SK-N-SH (cell line): ENCODE data around the gene PCSK5.

Experiments used
- ELF1 ChIP-seq: IDR thresholded peaks from 2 replicates; pipeline ENCODE4 v1.4.0; 2012
- EZH2phosphoT487 ChIP-seq: fragments of 200-600 bp; sonication (generic); IDR thresholded peaks from 2 replicates; pipeline ENCODE4 v1.6.1; 2017; ENCODE audit warnings: low read depth, mixed run types, mild to moderate bottlenecking, antibody characterized with exemption, moderate library complexity, borderline replicate concordance
- FOXJ3 ChIP-seq: sonication (generic); formaldehyde crosslinking; IDR thresholded peaks from 2 replicates; pipeline ENCODE4 v1.5.1; 2020; ENCODE audit warnings: mild to moderate bottlenecking, missing genetic modification reagents
- JUND ChIP-seq: IDR thresholded peaks from 2 replicates; pipeline ENCODE4 v1.4.0; 2012
- MXI1 ChIP-seq: IDR thresholded peaks from 2 replicates; pipeline ENCODE4 v1.6.1; 2012; ENCODE audit warnings: mild to moderate bottlenecking, low read depth, low read length, improper control_type of control experiment
- POLR2AphosphoS5 ChIP-seq: IDR thresholded peaks from 2 replicates; pipeline ENCODE4 v1.6.1; 2012; ENCODE audit warnings: low read depth, low read length
- RAD21 ChIP-seq: IDR thresholded peaks from 2 replicates; pipeline ENCODE4 v1.6.1; 2012; ENCODE audit warnings: mild to moderate bottlenecking, low read length
- RFX5 ChIP-seq: IDR thresholded peaks from 2 replicates; pipeline ENCODE4 v1.6.1; 2012; ENCODE audit warnings: mild to moderate bottlenecking, improper control_type of control experiment, low read length
- SIN3A ChIP-seq: IDR thresholded peaks from 2 replicates; pipeline ENCODE4 v1.6.1; 2012; ENCODE audit warnings: low read depth, mild to moderate bottlenecking, low read length, moderate library complexity, borderline replicate concordance
- TF ChIP-seq, protein P1 (sequence below): IDR thresholded peaks from 2 replicates; pipeline ENCODE4 v1.4.0; 2012; ENCODE audit warnings: low read depth, borderline replicate concordance
- TF ChIP-seq, protein P2 (sequence below): fragments of 200-600 bp; sonication (generic); IDR thresholded peaks from 2 replicates; pipeline ENCODE4 v1.6.1; 2017; ENCODE audit warnings: antibody characterized with exemption, mild to moderate bottlenecking, moderate library complexity
- TF ChIP-seq, protein P3 (sequence below): IDR thresholded peaks from 2 replicates; pipeline ENCODE4 v1.6.1; 2012; ENCODE audit warnings: mild to moderate bottlenecking, low read depth, low read length, moderate library complexity
- TF ChIP-seq, protein P4 (sequence below): IDR thresholded peaks from 2 replicates; pipeline ENCODE4 v1.4.0; 2012; ENCODE audit warnings: low read depth

DNA sequence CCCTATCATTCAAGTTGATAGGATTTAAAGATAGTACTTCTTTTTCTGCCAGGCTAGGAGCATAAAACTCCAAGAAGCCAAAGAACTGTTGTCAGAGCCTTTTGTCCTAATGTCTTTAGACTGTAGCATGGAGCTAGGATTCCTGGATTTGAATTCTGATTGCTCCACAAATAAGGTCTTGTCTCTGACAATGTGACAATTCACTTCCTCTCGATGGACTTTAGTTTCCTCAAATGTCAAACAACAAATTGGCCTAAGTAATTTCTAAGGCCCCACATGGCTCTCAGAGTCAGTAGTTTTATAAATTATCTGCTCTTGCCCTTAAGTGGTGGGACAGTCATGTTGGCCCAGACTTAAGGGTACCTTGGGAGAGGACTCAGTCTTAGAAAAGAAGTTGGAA is 467.1 kb downstream of the PCSK5 start:
- no peak for TF ChIP-seq RAD21
- TF ChIP-seq, protein P1, sequence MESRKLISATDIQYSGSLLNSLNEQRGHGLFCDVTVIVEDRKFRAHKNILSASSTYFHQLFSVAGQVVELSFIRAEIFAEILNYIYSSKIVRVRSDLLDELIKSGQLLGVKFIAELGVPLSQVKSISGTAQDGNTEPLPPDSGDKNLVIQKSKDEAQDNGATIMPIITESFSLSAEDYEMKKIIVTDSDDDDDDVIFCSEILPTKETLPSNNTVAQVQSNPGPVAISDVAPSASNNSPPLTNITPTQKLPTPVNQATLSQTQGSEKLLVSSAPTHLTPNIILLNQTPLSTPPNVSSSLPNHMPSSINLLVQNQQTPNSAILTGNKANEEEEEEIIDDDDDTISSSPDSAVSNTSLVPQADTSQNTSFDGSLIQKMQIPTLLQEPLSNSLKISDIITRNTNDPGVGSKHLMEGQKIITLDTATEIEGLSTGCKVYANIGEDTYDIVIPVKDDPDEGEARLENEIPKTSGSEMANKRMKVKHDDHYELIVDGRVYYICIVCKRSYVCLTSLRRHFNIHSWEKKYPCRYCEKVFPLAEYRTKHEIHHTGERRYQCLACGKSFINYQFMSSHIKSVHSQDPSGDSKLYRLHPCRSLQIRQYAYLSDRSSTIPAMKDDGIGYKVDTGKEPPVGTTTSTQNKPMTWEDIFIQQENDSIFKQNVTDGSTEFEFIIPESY, result no peak
- TF ChIP-seq, protein P2, sequence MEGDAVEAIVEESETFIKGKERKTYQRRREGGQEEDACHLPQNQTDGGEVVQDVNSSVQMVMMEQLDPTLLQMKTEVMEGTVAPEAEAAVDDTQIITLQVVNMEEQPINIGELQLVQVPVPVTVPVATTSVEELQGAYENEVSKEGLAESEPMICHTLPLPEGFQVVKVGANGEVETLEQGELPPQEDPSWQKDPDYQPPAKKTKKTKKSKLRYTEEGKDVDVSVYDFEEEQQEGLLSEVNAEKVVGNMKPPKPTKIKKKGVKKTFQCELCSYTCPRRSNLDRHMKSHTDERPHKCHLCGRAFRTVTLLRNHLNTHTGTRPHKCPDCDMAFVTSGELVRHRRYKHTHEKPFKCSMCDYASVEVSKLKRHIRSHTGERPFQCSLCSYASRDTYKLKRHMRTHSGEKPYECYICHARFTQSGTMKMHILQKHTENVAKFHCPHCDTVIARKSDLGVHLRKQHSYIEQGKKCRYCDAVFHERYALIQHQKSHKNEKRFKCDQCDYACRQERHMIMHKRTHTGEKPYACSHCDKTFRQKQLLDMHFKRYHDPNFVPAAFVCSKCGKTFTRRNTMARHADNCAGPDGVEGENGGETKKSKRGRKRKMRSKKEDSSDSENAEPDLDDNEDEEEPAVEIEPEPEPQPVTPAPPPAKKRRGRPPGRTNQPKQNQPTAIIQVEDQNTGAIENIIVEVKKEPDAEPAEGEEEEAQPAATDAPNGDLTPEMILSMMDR, result no peak
- TF ChIP-seq SIN3A, result no peak
- no peak for TF ChIP-seq MXI1
- no peak for TF ChIP-seq FOXJ3 (CRISPR knock-in tag)
- no peak for TF ChIP-seq EZH2phosphoT487
- no peak for TF ChIP-seq RFX5
- no peak for TF ChIP-seq POLR2AphosphoS5
- TF ChIP-seq, protein P3, sequence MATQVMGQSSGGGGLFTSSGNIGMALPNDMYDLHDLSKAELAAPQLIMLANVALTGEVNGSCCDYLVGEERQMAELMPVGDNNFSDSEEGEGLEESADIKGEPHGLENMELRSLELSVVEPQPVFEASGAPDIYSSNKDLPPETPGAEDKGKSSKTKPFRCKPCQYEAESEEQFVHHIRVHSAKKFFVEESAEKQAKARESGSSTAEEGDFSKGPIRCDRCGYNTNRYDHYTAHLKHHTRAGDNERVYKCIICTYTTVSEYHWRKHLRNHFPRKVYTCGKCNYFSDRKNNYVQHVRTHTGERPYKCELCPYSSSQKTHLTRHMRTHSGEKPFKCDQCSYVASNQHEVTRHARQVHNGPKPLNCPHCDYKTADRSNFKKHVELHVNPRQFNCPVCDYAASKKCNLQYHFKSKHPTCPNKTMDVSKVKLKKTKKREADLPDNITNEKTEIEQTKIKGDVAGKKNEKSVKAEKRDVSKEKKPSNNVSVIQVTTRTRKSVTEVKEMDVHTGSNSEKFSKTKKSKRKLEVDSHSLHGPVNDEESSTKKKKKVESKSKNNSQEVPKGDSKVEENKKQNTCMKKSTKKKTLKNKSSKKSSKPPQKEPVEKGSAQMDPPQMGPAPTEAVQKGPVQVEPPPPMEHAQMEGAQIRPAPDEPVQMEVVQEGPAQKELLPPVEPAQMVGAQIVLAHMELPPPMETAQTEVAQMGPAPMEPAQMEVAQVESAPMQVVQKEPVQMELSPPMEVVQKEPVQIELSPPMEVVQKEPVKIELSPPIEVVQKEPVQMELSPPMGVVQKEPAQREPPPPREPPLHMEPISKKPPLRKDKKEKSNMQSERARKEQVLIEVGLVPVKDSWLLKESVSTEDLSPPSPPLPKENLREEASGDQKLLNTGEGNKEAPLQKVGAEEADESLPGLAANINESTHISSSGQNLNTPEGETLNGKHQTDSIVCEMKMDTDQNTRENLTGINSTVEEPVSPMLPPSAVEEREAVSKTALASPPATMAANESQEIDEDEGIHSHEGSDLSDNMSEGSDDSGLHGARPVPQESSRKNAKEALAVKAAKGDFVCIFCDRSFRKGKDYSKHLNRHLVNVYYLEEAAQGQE, result no peak
- TF ChIP-seq, protein P4, sequence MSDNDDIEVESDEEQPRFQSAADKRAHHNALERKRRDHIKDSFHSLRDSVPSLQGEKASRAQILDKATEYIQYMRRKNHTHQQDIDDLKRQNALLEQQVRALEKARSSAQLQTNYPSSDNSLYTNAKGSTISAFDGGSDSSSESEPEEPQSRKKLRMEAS, result no peak
- no peak for TF ChIP-seq JUND
- TF ChIP-seq ELF1, result no peak
